GM18519 (cell line): ENCODE results near the gene IGFBP1.
"Not testable (repeated sequence)": the region's sequence is repeated elsewhere in the genome, so short reads cannot be mapped to it uniquely, and the experiment has no call there.

Experiments used
- ATAC-seq: cut with Tn5 transposase; IDR thresholded peaks from one replicate; pipeline ENCODE4 v1.9.1; 2021; ENCODE audit warnings: mild to moderate bottlenecking, moderate library complexity; ENCODE audit not compliant: unreplicated experiment, low FRiP score

IGFBP1 gene

DNA sequence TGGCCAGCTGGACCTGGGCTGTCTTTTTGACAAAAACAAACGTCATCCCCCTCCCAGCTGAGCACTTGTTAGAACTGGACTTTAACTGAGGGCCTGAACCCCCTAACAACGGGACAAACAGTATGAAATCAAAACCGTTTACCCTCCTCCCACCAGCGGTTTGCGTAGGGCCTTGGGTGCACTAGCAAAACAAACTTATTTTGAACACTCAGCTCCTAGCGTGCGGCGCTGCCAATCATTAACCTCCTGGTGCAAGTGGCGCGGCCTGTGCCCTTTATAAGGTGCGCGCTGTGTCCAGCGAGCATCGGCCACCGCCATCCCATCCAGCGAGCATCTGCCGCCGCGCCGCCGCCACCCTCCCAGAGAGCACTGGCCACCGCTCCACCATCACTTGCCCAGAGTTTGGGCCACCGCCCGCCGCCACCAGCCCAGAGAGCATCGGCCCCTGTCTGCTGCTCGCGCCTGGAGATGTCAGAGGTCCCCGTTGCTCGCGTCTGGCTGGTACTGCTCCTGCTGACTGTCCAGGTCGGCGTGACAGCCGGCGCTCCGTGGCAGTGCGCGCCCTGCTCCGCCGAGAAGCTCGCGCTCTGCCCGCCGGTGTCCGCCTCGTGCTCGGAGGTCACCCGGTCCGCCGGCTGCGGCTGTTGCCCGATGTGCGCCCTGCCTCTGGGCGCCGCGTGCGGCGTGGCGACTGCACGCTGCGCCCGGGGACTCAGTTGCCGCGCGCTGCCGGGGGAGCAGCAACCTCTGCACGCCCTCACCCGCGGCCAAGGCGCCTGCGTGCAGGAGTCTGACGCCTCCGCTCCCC is at the start of gene IGFBP1:
IGFBP1 (plus strand) TSS at position 304 of the 808 bp plus-strand sequence; CDS start at position 469, 165 bp downstream.
- no peak for ATAC-seq

DNA sequence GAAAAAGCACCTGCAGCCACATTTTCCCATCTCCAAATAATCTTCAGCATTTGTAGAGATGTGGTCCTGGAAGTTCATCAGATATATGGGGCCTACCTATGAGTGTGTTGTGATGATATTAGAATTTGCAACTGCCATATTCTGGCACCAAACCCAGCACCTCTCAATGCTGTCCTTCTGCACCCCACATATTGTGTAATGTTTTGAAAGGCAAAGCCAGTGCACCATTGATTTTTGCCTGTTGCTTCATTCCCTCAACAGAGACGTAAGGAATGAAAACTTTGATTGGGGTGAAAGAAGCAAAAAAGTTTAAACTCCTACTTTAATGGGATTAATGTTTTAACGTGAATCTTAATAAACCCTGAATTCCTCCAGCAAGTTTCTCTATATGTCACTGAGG is 49.4 kb upstream of the IGFBP1 start:
- not testable (repeated sequence) for ATAC-seq

DNA sequence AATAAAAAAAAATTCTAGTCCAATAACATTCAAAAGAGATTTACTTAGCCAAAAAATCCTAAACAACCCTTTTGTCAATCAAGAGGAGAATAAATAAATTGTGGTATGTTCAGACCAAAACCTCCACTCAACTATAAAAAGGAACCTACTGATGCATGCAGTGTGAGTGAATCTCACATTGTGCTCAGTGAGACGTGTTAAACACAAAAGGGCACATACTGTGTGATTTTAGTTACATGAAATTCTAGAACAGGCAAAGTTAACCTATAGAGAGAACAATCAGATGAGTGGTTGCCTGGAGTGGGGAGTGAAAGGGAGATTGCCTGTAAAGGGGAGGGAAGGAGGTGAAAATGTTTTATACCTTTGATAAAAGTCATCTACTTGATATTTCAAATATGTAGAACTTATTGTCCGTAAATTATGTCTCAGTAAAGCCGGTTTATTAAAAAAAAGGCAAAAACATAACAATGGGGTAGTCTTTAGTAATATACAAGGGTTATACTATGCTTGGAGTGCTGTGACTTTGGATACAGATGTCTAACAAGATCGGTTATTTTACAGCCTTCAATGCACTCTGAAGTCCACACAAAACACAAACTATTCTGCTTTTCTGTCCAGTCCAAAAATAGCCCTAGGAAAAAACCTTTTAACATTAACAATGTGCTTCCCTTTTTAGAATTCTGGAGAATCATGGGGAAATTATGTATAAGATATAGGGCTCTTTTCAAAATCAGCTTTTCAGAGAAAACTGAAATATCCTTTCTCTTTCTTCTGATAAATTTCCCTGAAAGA is 46.2 kb upstream of the IGFBP1 start:
- ATAC-seq: not testable (repeated sequence)

DNA sequence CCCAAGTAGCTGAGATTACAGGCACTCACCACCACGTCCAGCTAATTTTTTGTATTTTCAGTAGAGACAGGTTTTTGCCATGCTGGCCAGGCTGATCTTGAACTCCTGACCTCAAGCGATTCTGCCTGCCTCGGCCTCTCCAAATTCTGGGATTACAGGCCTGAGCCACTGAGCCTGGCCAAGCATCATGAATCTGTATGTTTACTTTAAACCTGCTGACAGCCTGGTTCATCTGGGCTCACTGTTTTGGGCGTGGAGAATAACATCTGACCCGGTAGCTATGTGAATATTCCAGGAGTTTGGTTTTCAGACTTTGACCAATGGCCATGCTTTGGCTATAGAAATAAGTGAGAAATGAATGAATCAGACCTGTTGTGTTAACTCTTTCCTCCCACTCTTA is 41.8 kb upstream of the IGFBP1 start:
- ATAC-seq: not testable (repeated sequence)

DNA sequence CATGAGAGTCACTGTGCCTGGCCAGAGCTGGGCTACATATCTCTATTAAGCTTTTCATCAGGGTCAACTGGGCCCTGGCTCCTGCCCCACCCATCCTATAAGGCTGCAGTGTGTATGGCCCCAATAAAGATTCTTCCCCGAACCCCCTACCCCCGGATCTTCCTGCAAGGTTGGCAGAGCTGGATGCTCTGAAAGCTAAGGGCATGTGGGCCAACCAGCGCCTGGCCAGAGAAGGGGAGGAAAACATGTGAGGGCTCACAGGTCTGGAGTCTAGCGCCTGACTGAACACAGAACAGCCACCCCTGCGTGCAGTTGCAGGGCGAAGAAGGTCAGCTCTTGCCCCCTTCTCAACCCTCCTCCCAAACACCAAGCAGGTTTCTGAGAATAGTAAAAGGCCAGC is 39.6 kb upstream of the IGFBP1 start:
- ATAC-seq: not testable (repeated sequence)

DNA sequence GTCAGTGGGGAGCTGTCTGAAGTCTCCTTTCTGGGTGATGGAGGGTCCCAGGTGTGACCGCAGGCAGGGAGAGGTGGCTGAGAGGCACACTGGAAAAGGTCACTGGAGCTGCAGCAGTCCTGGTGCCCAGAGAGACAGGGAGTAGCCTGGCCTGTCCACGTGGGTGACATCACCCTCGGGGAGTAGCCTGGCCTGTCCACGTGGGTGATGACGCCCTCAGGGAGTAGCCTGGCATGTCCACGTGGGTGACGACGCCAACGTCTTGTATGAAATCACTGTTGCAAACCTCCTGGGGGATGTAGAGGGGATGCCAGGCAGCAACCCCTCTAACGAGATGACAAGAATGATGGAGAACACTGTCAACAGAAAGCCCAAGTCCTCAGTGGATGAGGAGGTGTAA is 35.3 kb upstream of the IGFBP1 start:
- ATAC-seq: not testable (repeated sequence)

DNA sequence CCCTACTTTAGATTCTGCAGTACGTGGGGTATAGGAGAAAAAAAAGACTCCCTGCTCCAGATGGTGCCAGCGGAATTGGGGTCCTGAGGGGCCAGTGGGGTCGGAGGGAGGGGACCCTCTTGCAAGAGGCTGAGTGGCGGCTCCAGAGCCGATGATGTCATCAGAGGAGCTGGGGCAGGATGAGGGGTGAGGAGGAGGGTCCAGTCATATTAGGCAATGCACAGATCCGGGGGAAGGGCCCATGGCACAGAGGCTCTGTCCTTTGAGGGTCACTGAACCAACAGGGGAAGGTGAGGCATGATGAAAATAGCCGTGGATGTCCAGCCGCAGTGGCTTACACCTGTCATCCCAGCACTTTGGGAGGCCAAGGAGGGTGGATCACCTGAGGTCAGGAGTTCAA is 34.8 kb upstream of the IGFBP1 start:
- ATAC-seq: not testable (repeated sequence)

DNA sequence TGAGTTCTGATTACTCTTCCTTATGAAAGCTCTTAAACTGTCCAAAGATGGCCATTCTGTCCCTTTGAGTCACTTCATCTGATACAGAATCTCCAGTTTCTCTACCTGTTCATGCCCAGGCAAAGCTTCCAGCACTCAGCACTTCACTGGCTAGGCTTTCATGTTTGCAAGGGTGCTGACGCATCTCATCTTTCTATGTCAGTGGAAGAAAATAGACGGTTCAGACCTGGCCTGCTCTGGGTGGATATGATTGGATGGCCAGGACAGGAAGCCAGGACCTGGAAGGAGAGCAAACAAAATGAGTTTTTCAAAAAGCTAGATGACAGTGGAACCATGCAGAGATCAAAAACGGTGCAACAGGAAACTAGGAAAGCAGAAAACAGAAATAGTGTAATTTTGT is 32.6 kb upstream of the IGFBP1 start:
- ATAC-seq: not testable (repeated sequence)

DNA sequence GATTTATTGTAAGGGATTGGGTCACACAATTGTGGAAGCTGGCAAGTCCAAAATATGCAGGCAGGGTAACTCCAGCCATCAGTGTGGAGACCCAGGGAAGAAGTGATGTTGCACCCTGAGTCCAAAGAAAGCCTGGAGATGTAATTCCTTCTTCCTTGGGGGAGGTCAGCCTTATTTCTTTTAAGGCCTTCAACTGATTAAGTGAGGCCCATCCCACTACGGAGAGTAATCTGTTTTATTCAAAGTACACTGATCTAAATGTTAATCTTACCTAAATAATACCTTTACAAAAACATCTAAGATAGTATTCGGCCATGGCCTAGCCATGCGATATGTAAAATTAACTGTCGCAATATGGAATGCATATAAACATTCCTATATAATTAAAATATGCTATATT is 31.4 kb upstream of the IGFBP1 start:
- ATAC-seq: not testable (repeated sequence)

DNA sequence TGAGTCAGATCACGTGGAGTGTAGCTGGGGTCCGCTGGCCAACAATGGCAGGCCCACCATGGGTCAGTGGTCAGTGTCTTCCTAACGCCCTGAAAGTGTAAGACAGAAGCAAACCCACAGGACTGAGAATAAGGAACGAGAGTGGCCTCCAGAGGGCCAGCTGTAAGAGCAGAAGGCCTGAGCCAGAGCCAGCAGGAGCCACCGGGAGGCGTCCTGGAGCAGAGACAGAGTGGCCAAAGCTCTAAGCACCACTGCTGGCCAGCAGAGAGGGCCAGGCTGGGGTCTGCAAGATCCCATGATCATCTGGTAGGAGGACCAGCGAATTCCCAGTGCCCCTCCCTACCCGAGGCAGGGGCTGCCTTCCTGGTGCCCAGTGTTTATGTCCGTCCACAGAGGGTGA is 24.6 kb upstream of the IGFBP1 start:
- no peak for ATAC-seq

DNA sequence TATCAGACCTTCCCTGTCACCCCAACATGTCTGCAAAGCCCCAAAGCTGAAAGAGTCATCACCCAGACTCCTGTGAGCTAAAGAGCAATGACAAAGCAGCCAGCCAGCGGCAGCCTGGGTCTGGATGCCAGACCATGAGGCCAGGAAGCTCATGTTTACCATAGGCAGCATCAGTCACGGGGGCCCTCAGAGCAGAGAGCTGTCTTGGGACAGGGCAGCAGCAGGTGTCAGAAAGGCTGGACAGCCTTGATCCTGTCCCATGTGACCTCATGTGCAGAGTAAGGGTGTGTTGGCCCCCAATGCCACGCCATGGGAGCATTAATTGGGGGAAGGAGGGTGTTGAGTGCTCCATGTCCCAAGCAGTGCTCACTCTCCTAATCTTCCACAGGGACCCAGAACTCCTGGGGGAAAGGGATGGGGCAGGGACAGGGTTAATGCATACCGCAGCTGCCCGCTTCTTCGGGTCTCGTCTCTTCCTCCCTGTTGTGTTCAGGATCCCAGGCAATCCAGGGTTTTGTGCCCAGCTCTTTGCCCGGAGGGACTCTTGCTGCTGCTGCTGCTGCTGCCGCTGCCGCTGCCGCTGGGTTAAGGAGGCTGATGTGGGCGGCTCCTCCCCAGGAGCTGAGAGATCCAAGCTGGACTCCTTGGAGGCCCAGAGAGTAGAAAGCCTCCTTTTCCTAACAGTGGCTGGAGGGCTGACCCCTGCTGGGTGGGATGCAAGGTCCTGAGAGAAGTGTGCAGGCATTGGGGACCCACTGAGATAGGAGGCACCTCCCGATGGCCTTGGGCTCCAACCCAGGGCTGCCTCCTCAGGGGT is 22.5 kb upstream of the IGFBP1 start:
- no peak for ATAC-seq

DNA sequence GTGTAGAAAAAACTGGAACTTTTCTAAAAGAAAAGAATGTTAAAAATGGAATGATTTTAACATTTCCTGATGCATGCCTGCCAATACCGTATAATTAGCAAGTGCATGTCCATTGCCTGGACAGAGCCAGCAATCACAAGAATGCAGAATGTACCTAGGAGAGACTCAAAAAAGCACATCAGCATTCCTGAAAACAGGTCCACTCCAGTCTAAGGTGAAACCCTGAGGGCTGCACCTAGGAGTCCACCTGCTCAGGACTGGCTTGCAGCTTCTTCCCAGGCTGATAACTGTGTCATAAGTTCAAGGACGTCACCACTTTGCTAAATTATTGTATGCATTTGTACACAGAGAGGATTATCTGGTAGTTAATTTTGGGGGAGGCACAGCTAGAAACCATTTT is 20.8 kb upstream of the IGFBP1 start:
- ATAC-seq: no peak

DNA sequence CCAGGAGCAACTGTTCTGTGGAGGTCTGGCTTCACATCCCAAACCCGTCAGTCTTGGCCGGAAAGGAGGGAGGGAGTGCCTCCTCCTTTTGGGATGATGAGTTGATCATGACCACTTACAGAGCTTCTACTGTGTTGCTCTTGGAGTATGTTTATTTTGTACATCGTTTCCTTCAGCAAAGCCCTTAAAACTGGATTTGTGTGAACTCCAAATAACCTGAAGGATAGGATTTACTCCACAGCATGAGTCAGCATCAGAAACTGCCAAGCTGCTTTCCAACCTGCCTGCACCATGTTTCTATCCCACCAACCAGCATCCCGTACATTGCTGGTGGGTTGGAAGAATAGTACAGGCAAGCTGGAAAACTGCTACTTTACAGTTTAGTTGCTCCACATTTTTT is 18.9 kb upstream of the IGFBP1 start:
- no peak for ATAC-seq

DNA sequence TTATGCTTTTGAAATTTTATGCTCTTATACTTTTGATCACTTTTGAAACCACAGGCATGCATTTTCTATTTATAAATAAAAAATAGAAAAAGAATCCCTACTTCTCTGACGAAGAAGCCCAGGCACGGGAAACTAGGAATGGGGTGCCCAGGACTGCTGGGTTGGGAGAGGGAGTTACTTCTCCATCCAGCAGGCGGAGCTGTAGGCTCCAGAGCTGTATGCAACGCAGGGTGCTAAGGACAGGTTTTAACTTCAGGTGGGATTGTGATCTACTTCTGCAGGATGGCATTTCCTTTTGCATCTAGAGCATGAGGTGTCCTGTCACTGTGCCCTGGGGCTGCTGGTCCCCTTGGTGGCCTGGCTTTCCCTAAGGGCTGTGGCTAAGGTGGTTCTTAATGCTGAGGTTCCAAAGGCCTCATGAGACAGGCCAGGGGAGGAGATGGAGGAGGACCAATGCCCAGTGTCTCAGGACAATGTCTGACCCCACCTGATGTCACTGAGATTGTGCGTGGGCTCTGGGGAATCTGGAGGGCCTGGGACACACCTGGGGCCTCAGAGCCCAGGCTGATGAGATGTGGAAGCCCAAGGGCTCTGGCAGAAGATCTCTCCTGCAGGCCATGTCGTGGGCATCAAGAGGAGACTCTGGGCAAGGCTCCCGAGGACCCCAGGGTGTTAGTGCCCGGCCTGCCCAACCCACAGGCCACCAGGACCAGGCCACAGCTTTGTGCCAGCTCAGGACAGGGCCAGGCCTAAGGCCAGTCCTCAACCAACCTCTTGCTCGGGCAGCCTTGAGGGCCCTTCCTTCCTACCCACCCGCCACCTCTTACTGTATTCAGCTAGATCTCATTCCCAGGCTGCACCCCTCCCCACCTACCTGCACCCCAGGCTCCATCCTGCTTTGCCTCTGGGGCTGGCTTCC is 15.9 kb upstream of the IGFBP1 start:
- no peak for ATAC-seq

DNA sequence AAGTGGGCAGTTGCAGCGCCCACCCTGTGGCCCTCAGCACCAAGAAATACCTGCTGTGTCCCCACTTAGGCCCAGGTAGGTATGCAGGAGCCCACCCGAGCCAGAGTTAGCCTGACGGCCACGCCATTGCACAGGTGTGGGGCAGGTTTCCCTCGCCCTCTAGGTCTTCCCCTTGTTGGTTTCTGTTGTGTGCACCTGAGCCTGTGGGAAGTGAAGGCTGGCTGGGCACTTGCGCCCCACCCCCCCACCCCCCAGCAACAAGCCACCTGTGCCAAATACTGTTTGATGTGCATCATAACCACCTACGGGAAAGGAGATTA is 15.3 kb upstream of the IGFBP1 start, which contains the start of gene CCDC201:
CCDC201 (minus strand) TSS at position 48 of the 320 bp plus-strand sequence. CDS start 75 bp downstream, outside the sequence.
- no peak for ATAC-seq

DNA sequence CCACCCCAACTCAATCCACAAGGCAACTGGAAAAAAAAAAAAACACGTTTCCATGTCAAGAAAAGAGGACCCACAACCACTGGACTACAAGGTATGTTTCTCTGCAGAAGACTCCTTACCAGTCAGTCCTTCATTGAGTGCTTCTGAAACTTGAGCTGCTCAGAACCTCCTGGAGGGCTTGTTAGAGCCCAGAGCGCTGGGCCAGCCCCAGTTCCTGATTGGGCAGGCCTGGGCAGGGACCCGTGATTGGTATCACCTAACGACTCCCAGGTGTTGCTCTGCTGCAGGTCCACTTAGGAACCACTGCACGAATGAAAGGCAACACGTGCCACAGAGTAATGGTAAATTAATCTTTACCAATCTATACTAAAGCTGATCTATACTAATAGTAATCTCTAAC is 14.9 kb upstream of the IGFBP1 start:
- no peak for ATAC-seq

DNA sequence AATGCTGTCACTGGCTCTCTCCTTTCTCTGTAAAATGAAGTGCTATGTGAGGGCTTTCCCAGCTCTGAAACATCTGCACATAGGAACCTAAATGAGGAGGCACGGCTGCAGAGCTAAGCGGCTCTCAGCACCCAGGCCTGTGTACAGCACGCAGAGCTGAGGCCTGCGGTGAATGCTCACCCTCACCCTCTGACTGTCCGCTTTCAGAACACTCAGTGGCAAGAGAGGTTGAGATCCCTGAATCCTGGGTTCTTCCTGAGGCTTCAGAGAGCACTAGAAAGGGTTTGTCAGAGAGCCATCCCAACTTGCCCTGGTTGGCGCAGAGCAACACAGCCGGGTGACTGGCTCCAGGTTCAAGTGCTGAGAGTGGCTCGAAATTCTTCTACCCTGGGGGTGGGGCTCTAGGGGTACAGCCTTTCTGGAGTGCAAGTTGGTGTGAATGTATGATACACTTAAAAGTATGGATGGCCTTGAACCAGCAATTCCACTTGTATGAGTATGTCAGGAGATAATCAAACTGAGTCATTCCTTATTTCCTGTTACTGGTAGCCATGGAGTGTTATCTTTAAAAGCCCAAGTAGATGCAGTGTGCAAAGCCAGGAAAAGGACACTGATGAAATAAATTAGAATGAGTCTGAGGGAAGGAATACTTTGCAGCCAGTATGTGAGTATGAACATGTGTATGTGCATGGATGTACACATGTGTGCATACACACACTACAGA is 13.7 kb upstream of the IGFBP1 start:
- ATAC-seq: no peak

DNA sequence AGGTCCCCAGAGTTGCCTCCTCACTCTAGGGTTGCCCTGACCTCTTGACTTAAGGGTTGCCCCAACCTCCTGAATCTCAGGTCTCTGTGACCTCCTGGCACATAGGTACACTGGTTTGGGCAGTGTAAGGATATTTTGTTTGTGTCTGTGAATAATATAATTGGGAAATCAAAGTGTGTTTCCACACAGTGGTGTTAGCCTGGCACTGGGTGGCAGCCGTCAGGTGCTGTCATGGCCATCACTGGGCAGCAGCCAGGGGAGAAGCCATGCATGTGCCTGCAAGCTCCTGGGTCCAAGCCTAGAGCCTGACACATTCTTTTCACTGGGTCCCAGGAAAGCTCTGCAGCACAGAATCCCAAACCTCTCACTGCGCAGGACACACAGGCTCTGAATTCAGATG is 11.8 kb upstream of the IGFBP1 start:
- ATAC-seq: no peak

DNA sequence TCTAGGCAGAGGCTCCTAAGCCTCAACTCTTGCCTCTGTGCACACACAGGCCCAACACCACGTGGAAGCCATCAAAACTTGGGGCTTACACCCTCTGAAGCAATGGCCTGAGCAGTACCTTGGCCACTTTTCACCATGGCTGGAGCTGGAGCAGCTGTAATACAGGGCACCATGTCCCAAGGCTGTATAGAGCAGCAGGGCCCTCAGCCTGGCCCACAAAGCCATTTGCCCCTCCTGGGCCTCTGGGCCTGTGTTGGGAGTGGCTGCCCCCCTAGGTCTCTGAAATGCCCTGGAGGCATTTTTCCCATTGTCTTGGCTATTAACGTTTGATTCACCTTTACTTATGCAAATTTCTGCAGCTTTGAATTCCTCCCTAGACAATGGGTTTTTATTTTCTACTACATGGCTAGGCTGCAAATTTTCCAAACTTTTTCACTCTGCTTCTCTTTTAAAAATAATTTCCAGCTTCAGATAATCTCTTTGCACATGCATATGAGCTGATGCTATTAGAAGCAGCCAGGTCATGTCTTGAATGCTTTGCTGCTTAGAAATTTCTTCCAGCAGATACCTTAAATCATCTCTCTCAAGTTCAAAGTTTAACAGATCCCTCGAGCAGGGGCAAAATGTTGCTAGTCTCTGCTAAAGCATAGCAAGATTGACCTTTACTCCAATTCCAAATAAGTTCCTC is 9.7 kb upstream of the IGFBP1 start:
- ATAC-seq: no peak
